Subcutaneous adipose tissue (tissue), 4 donors: ENCODE data around the gene LIPJ. TPM values are rescaled to one million over a fixed set of nuclear protein-coding genes. Genes with fewer than 3 reads are reported as not detected.

ENCODE experiments used
- CTCF ChIP-seq: fragments of 450-650 bp; IDR thresholded peaks from one replicate; pipeline ENCODE4 v1.5.1; 2016; ENCODE audit warnings: low read depth, mild to moderate bottlenecking, control low read depth, antibody characterized with exemption, moderate library complexity
- total RNA-seq, 4 donors: library from RNA; depleted of rRNA; stranded (reverse); fragments of >200 nt; gene quantifications; one replicate each; pipeline ENCODE4 v1.1.0, GENCODE V29; 2016

The LIPJ gene
- total RNA-seq, 4 donors from 2014 or later, result 0.17 to 2.2 (median 0.75) TPM; not detected in 1

GRCh38 chr10:88545359-88545758 is 41.2 kb upstream of the LIPJ start:
- TF ChIP-seq CTCF, result no peak

GRCh38 chr10:88546497-88546896 is 40.1 kb upstream of the LIPJ start:
- TF ChIP-seq CTCF, result no peak

GRCh38 chr10:88551246-88551645 is 35.3 kb upstream of the LIPJ start:
- no peak for TF ChIP-seq CTCF

GRCh38 chr10:88553116-88553752 is 33.3 kb upstream of the LIPJ start:
- no peak for TF ChIP-seq CTCF

GRCh38 chr10:88555190-88555908 is 31.2 kb upstream of the LIPJ start:
- TF ChIP-seq CTCF, result no peak

GRCh38 chr10:88557256-88557655 is 29.3 kb upstream of the LIPJ start:
- no peak for TF ChIP-seq CTCF

- no peak for TF ChIP-seq CTCF
Measured at GRCh38 chr10:88557658-88558057, 28.9 kb upstream of the LIPJ start.
